Effector memory CD4-positive, alpha-beta T cell (primary cell): ENCODE results near the gene MEF2B.
A peak's percentile ranks its signal among the peaks of the same experiment; 100 is the strongest.
"Not testable (repeated sequence)": the region's sequence is repeated elsewhere in the genome, so short reads cannot be mapped to it uniquely, and the experiment has no call there.

Experiments used
- DNase-seq, 3 donors: peaks; one replicate each; pipeline ENCODE4 v3.0.0-alpha.2; 2020
- H3K27ac ChIP-seq: 2 replicates; pipeline ENCODE4 v1.7.0; 2013; ENCODE audit warnings: mild to moderate bottlenecking, low read length, moderate library complexity; ENCODE audit not compliant: insufficient read depth, poor library complexity, severe bottlenecking
- H3K27me3 ChIP-seq: replicated peaks from 2 replicates; pipeline ENCODE4 v1.7.0; 2013; ENCODE audit warnings: mild to moderate bottlenecking, low read length; ENCODE audit not compliant: insufficient read depth, control insufficient read depth, poor library complexity, severe bottlenecking
- H3K36me3 ChIP-seq: 2 replicates; pipeline ENCODE4 v1.7.0; 2013; ENCODE audit warnings: mild to moderate bottlenecking, low read length, moderate library complexity; ENCODE audit not compliant: control insufficient read depth, insufficient read depth
- H3K4me1 ChIP-seq: 2 replicates; pipeline ENCODE4 v1.7.0; 2013; ENCODE audit warnings: low read length, mild to moderate bottlenecking; ENCODE audit not compliant: control insufficient read depth, insufficient read depth, poor library complexity, severe bottlenecking
- H3K4me3 ChIP-seq: 2 replicates; pipeline ENCODE4 v1.7.0; 2013; ENCODE audit warnings: low read length, low read depth, mild to moderate bottlenecking; ENCODE audit not compliant: insufficient read depth, poor library complexity, severe bottlenecking
- H3K9me3 ChIP-seq: 2 replicates; pipeline ENCODE4 v1.7.0; 2013; ENCODE audit warnings: mild to moderate bottlenecking, low read length, moderate library complexity; ENCODE audit not compliant: control insufficient read depth

The MEF2B gene

DNA sequence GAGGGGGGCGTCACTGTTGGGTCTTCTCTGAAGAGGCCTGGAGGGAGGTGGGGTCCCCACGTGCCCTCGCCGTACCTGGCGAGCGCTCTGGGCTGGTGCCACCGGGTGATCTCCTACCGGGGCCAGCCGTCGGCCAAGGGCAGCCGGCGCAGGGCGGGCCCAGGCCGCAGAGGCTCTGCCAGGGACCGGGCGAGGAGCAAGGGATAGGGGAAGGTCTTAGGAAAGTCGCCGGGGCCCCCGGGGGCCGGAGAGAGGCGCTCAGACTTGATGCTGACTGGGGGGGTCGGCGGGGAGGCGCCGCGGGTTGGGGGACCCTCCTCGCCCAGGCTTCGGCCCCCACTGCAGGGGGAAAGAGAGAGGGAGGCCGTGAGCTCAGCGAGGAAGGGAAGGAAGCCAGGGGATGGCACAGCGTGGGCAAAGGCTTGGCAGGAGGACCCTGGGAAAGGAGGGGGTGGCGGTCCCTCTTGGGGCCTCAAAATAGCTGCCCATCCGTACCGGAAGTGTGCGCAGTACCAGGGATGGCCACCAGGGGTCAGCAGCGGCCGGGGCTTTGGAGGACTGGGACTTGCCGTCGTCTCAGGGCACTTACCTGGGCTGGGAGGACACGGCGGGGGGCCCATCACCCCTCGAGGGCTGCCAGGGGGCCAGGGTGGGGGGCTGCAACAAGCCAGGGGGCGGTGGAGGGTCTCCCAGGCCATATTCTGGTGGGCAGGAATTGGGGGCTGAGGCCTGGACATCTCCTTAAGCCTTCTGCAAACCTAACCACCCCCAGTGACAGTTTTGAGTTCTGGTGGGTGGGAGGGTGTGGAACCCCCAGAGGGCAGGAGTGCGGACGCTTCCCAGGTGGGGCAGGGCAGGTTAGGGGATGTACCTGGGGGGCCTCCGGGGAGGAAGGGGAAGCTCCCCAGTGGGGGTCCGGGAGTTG lies 24.1 kb downstream of the MEF2B start:
- no peaks in the 10 kb centered on the region for H3K9me3 ChIP-seq
- no peaks in the 10 kb centered on the region for H3K4me1 ChIP-seq
- peak; percentile 67 to 77 (median 70) for DNase-seq
- H3K27ac ChIP-seq, result no peak overlapping the region
- peaks cover 16% of the 10 kb centered on the region for H3K36me3 ChIP-seq
- H3K27me3 ChIP-seq, result no peaks in the 10 kb centered on the region
- no peak overlapping the region for H3K4me3 ChIP-seq

DNA sequence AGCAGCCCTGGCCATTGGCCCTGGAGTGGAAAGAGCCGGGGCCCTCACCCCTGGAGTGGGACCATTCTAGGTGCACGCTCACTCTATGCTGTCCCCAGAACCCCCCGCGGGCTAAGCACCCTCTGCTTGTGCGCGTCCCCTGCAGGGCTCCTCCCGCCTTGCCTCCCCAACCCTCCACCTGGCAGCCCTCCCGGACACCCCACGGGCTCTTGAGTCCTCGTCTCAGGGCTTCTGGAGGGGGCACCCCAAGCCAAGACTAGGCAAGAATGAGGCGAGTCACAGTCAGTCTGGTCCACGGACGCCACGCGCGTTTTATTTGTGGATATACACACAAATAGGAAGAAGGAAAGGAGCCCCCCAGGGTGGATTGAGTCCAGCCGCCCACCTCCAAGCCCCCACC lies 24.8 kb downstream of the MEF2B start:
- no peak for DNase-seq
- Histone ChIP-seq H3K27ac (no peak overlapping the region), H3K27me3 (no peaks in the 10 kb centered on the region), H3K4me1 (no peaks in the 10 kb centered on the region), H3K4me3 (no peak overlapping the region), H3K9me3 (no peaks in the 10 kb centered on the region), H3K36me3 (peaks cover 16% of the 10 kb centered on the region)

DNA sequence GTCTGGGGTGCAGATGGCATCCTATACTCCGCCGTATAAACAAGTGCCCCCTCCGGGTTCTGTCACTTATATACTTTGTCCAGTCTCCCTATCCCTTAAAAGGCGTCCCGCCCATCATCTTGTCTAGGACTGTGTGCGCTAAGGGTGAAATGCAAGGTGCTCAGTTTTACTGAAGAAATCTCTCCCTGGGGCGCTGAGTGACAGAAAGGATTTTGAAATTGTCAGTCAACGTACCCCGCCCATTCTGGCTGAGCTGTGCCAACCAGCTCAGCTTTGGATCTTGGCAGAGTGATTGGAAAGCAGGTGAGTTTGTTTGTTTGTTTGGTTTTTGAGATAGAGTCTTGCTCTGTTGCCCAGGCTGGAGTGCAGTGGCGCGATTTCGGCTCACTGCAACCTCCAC lies 27.7 kb downstream of the MEF2B start:
- H3K36me3 ChIP-seq, result peaks cover 9% of the 10 kb centered on the region
- H3K27me3 ChIP-seq, result no peaks in the 10 kb centered on the region
- no peak overlapping the region for H3K4me3 ChIP-seq
- no peak for DNase-seq
- H3K27ac ChIP-seq, result no peak overlapping the region
- H3K9me3 ChIP-seq, result no peaks in the 10 kb centered on the region
- H3K4me1 ChIP-seq, result peaks cover 9% of the 10 kb centered on the region

DNA sequence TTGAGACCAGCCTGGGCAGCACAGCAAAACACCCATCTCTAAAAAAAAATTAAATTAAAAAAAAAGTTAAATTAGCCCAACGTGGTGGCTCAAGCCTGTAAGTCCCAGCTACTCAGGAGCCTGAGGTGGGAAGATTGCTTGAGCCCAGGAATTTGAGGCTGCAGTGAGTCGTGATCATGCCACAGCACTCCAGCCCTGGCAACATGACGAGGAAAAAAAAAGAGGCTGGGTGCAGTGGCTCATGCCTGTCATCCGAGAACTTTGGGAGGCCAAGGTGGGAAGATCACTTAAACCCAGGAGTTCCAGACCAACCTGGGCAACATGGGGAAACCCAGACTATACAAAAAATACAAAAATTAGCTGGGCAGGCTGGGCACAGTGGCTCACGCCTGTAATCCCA lies 29.6 kb downstream of the MEF2B start:
- DNase-seq, result no peak
- Histone ChIP-seq H3K4me3 (no peak overlapping the region), H3K4me1 (peaks cover 11% of the 10 kb centered on the region), H3K36me3 (no peaks in the 10 kb centered on the region), H3K9me3 (no peaks in the 10 kb centered on the region), H3K27ac (no peak overlapping the region), H3K27me3 (no peaks in the 10 kb centered on the region)

DNA sequence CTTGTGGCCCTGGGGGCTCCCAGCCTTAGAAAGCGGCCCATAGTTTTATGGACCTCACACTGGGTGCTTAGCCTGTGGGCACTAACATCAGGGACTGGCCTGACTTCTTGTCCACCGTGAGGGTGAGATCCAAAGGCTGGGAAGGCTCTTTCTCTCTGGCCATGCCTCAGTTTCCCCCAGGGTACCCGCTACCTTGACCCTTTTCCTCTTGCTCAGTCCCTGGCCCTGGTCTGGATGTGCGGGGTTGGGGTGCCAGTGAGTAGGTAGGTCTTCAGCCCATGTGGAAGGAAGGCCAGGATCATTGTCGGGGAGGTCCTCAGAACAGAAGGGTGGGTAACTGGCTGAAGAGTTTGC lies 30.2 kb downstream of the MEF2B start:
- H3K27me3 ChIP-seq, result no peaks in the 10 kb centered on the region
- no peak overlapping the region for H3K27ac ChIP-seq
- no peaks in the 10 kb centered on the region for H3K9me3 ChIP-seq
- no peak overlapping the region for H3K4me3 ChIP-seq
- no peaks in the 10 kb centered on the region for H3K36me3 ChIP-seq
- DNase-seq, result no peak
- H3K4me1 ChIP-seq, result peaks cover 13% of the 10 kb centered on the region

DNA sequence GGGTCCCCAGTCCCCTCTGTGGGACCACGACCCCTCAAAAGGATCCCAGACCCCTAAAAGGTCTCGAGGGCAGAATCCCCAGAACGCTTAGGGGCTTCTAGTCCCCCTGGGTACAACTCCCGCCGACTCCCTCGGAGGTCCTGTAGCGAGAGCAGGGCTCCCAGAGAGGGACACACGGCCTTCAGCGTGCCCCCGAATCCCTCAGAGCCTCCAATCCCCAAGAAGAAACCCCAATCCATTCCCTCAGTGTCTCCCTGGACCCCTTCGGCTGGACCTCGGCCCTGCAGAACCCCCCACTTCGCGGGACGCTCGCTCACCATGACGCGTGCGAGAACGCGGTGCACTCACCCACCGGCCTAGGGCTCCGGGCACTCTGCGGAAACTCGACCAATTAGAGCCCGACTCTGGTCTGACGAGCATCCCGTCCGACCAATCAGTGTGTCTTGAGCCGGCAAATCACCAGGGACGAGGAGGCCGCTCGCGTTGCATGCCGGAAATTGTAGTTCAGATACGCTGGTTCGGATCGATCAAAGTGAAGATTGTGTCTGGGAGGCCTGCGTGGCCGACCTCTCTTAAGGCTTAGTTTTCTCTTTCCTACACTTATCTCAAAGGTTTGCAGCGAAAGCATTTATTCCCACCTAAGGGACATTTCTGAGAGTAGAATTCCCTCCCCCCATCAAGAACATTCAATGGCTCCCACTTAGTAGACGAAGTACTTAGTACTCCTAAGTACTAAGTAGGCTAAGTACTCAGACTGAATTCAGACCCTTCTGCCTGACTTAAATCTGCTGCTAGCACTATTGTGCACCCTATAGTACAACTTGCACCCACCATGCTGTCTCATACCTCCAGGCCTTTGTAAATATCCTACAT lies 31.7 kb downstream of the MEF2B start, which contains the start of gene TMEM161A:
TSS of gene TMEM161A (minus strand) at position 370 of the 873 bp plus-strand sequence. CDS start at position 320, 50 bp downstream.
- DNase-seq, result peak; percentile 86 to 95 (median 93)
- H3K27me3 ChIP-seq, result no peaks in the 10 kb centered on the region

DNA sequence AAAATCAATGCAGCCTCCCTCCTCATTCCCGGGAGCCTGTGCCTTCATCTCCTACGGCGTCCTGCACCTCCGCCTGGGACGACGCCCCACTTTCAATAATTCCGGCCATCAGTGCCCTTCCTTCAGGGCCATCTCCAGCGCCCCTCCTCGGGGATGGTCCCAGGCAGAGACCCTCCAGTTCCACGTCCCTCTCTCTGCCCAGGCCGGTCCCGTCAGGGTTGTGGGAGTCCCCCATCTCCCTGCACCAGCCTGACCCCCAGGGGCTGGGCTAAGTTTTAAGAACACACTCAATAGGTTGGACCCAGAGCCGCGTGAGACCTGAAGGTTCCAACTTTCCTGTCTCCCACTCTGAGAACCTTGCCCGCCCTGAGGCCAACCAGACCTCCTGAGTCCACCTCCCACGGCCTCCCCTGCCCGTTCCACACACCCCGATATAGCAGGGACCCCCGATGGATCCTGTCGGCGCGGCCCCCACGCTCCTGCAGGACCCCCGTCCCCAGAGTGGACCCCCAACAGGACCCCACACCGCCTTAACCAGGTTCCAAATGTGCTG lies 32.4 kb downstream of the MEF2B start:
- no peaks in the 10 kb centered on the region for H3K9me3 ChIP-seq
- H3K27ac ChIP-seq, result peak overlapping the region; percentile 72
- no peaks in the 10 kb centered on the region for H3K27me3 ChIP-seq
- peak overlapping the region; percentile 74 for H3K4me3 ChIP-seq
- H3K36me3 ChIP-seq, result no peaks in the 10 kb centered on the region
- H3K4me1 ChIP-seq, result peaks cover 17% of the 10 kb centered on the region
- DNase-seq, result no peak

More for the DNA sequence above, 31.7 kb downstream of the MEF2B start, which contains the start of gene TMEM161A:
- H3K9me3 ChIP-seq, result no peaks in the 10 kb centered on the region
- H3K4me1 ChIP-seq, result peaks cover 17% of the 10 kb centered on the region
- peak within 1 kb of the TSS; percentile 74 for H3K4me3 ChIP-seq
- H3K36me3 ChIP-seq, result no peaks in the 10 kb centered on the region
- peak within 1 kb of the TSS; percentile 72 for H3K27ac ChIP-seq

DNA sequence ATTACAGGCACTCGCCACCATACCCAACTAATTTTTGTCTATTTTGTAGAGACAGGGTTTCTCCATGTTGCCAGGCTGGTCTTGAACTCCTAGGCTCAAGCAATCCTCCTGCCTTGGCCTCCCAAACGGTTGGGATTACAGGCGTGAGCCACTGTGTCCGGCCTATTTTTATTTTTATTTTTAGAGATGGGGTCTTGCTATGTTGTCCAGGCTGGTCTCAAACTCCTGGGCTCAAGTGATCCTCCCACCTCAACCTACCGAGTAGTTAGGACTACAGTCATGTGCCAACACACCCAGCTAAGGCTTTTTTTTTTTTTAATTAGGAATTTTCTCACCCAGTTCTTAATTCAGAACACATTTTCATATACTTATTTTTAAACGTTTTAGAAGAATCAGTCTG lies 34.4 kb downstream of the MEF2B start:
- not testable (repeated sequence) for H3K27ac ChIP-seq, H3K4me3 ChIP-seq, H3K9me3 ChIP-seq, H3K27me3 ChIP-seq, H3K36me3 ChIP-seq, DNase-seq
- peaks cover 17% of the 10 kb centered on the region for H3K4me1 ChIP-seq

DNA sequence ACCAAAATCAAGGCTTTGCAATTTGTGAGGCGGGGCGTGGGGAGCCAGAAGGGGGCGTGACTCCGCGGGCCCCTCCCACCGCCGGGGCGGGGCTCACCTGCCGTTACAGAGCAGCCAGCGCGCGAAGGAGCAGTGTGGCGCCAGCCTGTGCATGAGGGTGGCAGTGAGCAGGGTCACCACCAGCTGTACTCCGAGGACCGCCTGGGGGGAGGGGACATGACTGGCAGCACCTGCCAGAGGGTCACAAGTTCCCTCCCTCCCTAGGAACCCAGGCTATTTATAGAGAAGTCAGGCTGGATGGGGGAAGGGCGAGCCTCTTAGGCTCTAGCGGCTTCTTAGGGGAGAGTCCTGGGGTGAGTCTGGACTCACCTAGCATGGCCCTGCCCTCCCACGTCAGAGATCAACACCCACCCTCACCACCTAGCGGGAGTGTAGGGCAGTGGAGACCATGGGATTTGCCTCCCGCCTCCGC lies 35.3 kb downstream of the MEF2B start:
- H3K4me3 ChIP-seq, result no peak overlapping the region
- no peaks in the 10 kb centered on the region for H3K27me3 ChIP-seq
- no peaks in the 10 kb centered on the region for H3K36me3 ChIP-seq
- H3K27ac ChIP-seq, result no peak overlapping the region
- H3K9me3 ChIP-seq, result no peaks in the 10 kb centered on the region
- DNase-seq, result peak in 1 of 3 donors; percentile 17
- H3K4me1 ChIP-seq, result peaks cover 17% of the 10 kb centered on the region
